K562 (cell line): ENCODE data around the gene RUNX1. TPM values are rescaled to one million over a fixed set of nuclear protein-coding genes. Genes with fewer than 3 reads are reported as not detected.

Source experiments
- ATAC-seq: fragments of 200-7000 bp; cut with Tn5 transposase; 3 replicates; pipeline ENCODE4 v1.9.1; 2020; ENCODE audit warnings: moderate library complexity
- BruUV-seq: library from RNA; stranded (reverse); fragments of 400-500 nt; replicated peaks from 2 replicates; lab custom pipeline; 2021; lab: Mats Ljungman, UMichigan
- CTCF ChIA-PET: fragments of 300-600 bp; formaldehyde crosslinking; extraction: SDS; loops from one replicate; lab custom pipeline; 2021; ENCODE audit warnings: low intra/inter-chr PET ratio; lab: Yijun Ruan, JAX
- POLR2A ChIA-PET: fragments of 300-600, 350-650 bp; sonication (Branson Sonifier 250); formaldehyde crosslinking; extraction: SDS; loops from one replicate; lab custom pipeline; 2021; ENCODE audit warnings: antibody characterized with exemption, inconsistent platforms; lab: Yijun Ruan, JAX
- DNase-seq, 4 experiments: peaks; one replicate each; pipeline versions ENCODE4 v3.0.0 to v3.0.0-alpha.2; 2011 to 2018; ENCODE audit warnings: low spot score in 3 of 4, mixed read lengths in 3 of 4; ENCODE audit errors: extremely low read depth in 1 of 4
- FAIRE-seq: peaks from 2 replicates; lab custom pipeline; 2011; peaks lifted over from hg19 to GRCh38; lab: Jason Lieb, UNC
- H2AFZ ChIP-seq: 2 replicates; pipeline ENCODE4 v1.6.0; 2011; ENCODE audit warnings: low read depth, low read length, control low read depth, inconsistent platforms
- H3K27ac ChIP-seq: fragments of 200-600 bp; 3 replicates; pipeline ENCODE4 v1.8.0; 2011; ENCODE audit warnings: low read depth, mild to moderate bottlenecking, control low read depth, inconsistent platforms, low read length, moderate library complexity, mixed read lengths; ENCODE audit errors: extremely low read depth
- H3K27me3 ChIP-seq, 2 experiments: fragments of 300-600 bp in 1 of 2; 2 replicates in 1 of 2; 3 replicates in 1 of 2; pipeline versions ENCODE4 v1.6.0 to v1.8.0; 2011; ENCODE audit warnings: inconsistent platforms in 2 of 2, low read length in 2 of 2, mild to moderate bottlenecking in 1 of 2, mixed read lengths in 1 of 2, moderate library complexity in 1 of 2; ENCODE audit not compliant: control insufficient read depth in 2 of 2, insufficient read depth in 2 of 2
- H3K36me3 ChIP-seq: fragments of 300-600 bp; 3 replicates; pipeline ENCODE4 v1.8.0; 2011; ENCODE audit warnings: mild to moderate bottlenecking, low read length, inconsistent platforms; ENCODE audit not compliant: control insufficient read depth, insufficient read depth
- H3K4me1 ChIP-seq, 2 experiments: fragments of 200-600 bp in 1 of 2; replicated peaks in 1 of 2; 2 replicates in 1 of 2; 3 replicates in 1 of 2; pipeline versions ENCODE4 v1.5.1 to v1.8.0; 2011; ENCODE audit warnings: inconsistent platforms in 2 of 2, low read length in 2 of 2, mild to moderate bottlenecking in 1 of 2, mixed read lengths in 1 of 2, moderate library complexity in 1 of 2; ENCODE audit not compliant: control insufficient read depth in 2 of 2, insufficient read depth in 2 of 2
- H3K4me2 ChIP-seq: 2 replicates; pipeline ENCODE4 v1.6.1; 2011; ENCODE audit warnings: low read length, control low read depth, inconsistent platforms, mixed read lengths; ENCODE audit not compliant: insufficient read depth
- H3K4me3 ChIP-seq: fragments of 200-600 bp; sonication (generic), shearing (Covaris generic); 2 replicates; pipeline ENCODE4 v1.5.1; 2016; ENCODE audit warnings: control low read depth, inconsistent platforms
- H3K79me2 ChIP-seq: fragments of 200-600 bp; 3 replicates; pipeline ENCODE4 v1.8.0; 2011; ENCODE audit warnings: low read length, inconsistent platforms; ENCODE audit not compliant: control insufficient read depth, insufficient read depth
- H3K9ac ChIP-seq, 2 experiments: 2 replicates each; pipeline versions ENCODE4 v1.6.0 to v1.6.1; 2011; ENCODE audit warnings: low read depth in 2 of 2, low read length in 2 of 2, control low read depth in 1 of 2, inconsistent platforms in 1 of 2, mild to moderate bottlenecking in 1 of 2, mixed read lengths in 1 of 2; ENCODE audit not compliant: insufficient read depth in 1 of 2
- H3K9me1 ChIP-seq: one replicate; pipeline ENCODE4 v1.6.0; 2011; ENCODE audit warnings: inconsistent platforms, mild to moderate bottlenecking, low read length, moderate library complexity; ENCODE audit not compliant: control insufficient read depth, insufficient read depth
- H3K9me3 ChIP-seq: replicated peaks from 2 replicates; pipeline ENCODE4 v1.5.1; 2011; ENCODE audit warnings: low read depth, low read length, inconsistent platforms; ENCODE audit not compliant: control insufficient read depth, insufficient read depth
- H4K20me1 ChIP-seq: replicated peaks from 2 replicates; pipeline ENCODE4 v1.6.1; 2011; ENCODE audit warnings: low read length, inconsistent platforms, mixed read lengths; ENCODE audit not compliant: control insufficient read depth, insufficient read depth
- BCL6 ChIP-seq: fragments of 250-450 bp; sonication (Bioruptor Pico); IDR thresholded peaks from 2 replicates; pipeline ENCODE4 v1.4.0; 2020
- CHD4 ChIP-seq: fragments of 200-600 bp; sonication (generic); IDR thresholded peaks from 3 replicates; pipeline ENCODE4 v1.6.1; 2012; ENCODE audit warnings: low read depth, mild to moderate bottlenecking, mixed read lengths, low read length, inconsistent platforms; ENCODE audit not compliant: insufficient read depth, insufficient replicate concordance, poor library complexity, severe bottlenecking
- ELF1 ChIP-seq: fragments of 200-800 bp; sonication (Bioruptor generic); IDR thresholded peaks from 2 replicates; pipeline ENCODE4 v1.6.1; 2016; ENCODE audit warnings: missing genetic modification characterization, missing compliant biosample characterization
- NCOA6 ChIP-seq: fragments of 450-650 bp; IDR thresholded peaks from 2 replicates; pipeline ENCODE4 v1.6.1; 2017; ENCODE audit warnings: mild to moderate bottlenecking
- PHTF2 ChIP-seq: fragments of 250-450 bp; sonication (Bioruptor Pico); IDR thresholded peaks from 2 replicates; pipeline ENCODE4 v1.5.0; 2021; ENCODE audit warnings: mild to moderate bottlenecking
- POLR2H ChIP-seq: IDR thresholded peaks from 2 replicates; pipeline ENCODE4 v1.6.1; 2016; ENCODE audit warnings: missing genetic modification characterization, low read depth, mild to moderate bottlenecking, control low read depth, missing compliant biosample characterization, moderate library complexity
- RNF2 ChIP-seq: sonication (generic); IDR thresholded peaks from 2 replicates; pipeline ENCODE4 v1.6.1; 2016
- TCF7 ChIP-seq: sonication (generic); IDR thresholded peaks from 2 replicates; pipeline ENCODE4 v1.6.1; 2016; ENCODE audit warnings: antibody characterized with exemption, borderline replicate concordance
- ZNF282 ChIP-seq: sonication (generic); formaldehyde crosslinking; IDR thresholded peaks from 2 replicates; pipeline ENCODE4 v1.8.1; 2023; ENCODE audit warnings: missing genetic modification reagents
- ZNF324 ChIP-seq: fragments of 250-450 bp; sonication (Bioruptor Pico); IDR thresholded peaks from 2 replicates; pipeline ENCODE4 v1.4.0; 2020; ENCODE audit warnings: mild to moderate bottlenecking
- WGBS: fragments of 100-300 bp; shearing (Covaris generic); methylation state at CpG from one replicate; pipeline ENCODE4 v1.1.6; 2016; ENCODE audit warnings: low coverage, mixed read lengths; ENCODE audit not compliant: insufficient coverage; ENCODE audit errors: missing lambda C conversion rate; 5-methylcytosine and 5-hydroxymethylcytosine counted together
- in situ Hi-C: fragments of 300-500 bp; cut with MboI; formaldehyde crosslinking; loops from 4 replicates; pipeline ENCODE4 v1.15.0; 2018; ENCODE audit warnings: inconsistent platforms, mixed read lengths
- intact Hi-C: fragments of 100-400 bp; cut with micrococcal nuclease; formaldehyde crosslinking; loops from 2 replicates; pipeline ENCODE4 v1.14.2; 2022
- polyA plus RNA-seq, 8 experiments: library from polyadenylated mRNA; depleted of rRNA in 4 of 8; stranded (reverse) in 5 of 8; unstranded in 3 of 8; fragments of >200 nt; fragmentation: Nextera tagmentation in 2 of 8; fragmentation: Illumina TruSeq in 1 of 8; extraction: Ambion mirVana in 2 of 8; extraction: Trizol in 1 of 8; gene quantifications; 2 replicates each; pipeline versions ENCODE4 v1.2.1 to v1.2.3, GENCODE V29; 2011 to 2014; ENCODE audit warnings: inconsistent platforms in 1 of 8, missing spikeins in 1 of 8
- total RNA-seq, 7 experiments: library from RNA; depleted of rRNA in 6 of 7; stranded (reverse); fragments of >200 nt in 6 of 7; fragmentation: Illumina TruSeq in 2 of 7; extraction: Trizol in 2 of 7; gene quantifications; 2 replicates each; pipeline versions ENCODE4 v1.2.1 to v1.2.3, GENCODE V29; 2011 to 2021; ENCODE audit warnings: low replicate concordance in 1 of 7
- TF ChIP-seq, protein P1 (sequence below): fragments of 250-450 bp; sonication (Bioruptor Pico); IDR thresholded peaks from 2 replicates; pipeline ENCODE4 v1.9.0; 2021; ENCODE audit warnings: mild to moderate bottlenecking

The RUNX1 gene
- total and polyA plus RNA-seq, 9 of the 15 experiments (the other 6 are each of a cell fraction or from before 2014, with no cell fraction given) = 2.2 to 68.6 (median 17.8) TPM

DNA sequence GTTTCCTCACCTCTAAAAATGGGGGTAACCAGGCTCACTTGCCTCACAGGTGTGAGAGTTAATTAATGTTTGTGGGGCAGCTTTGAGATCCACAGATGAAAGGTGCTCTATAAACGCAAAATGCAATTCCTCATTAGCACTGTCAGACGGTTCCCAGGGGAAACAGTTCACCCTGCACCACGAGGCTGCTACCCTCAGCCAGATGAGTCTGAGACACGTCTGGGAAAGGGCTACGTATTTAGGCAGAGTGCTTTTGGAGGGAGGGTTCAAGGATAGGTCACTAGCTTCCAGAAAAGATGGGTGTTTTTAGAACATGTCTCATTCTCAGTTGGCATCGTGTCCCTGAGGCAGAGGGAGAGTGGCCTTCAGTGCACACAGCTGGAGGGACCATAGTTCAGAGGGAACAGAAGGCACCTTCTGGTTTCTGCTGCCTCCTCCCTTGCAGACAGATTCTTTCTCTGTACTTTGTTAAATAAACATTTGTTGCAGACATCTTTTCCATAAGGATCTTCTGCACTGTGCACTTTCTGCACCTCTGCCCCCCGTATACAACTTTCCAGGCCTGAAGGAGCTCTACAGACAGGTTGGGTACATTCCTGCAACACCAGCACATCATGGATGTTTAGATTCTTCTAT lies 240.4 kb downstream of the RUNX1 start:
- peaks cover 60% of the 10 kb centered on the region for H3K36me3 ChIP-seq
- H2AFZ ChIP-seq = no peak overlapping the region
- TF ChIP-seq PHTF2 (no peak), ELF1 (tag) (no peak), CHD4 (no peak), ZNF324 (no peak), TCF7 (no peak), BCL6 (CRISPR knock-in tag) (no peak), POLR2H (no peak), NCOA6 (no peak), RNF2 (no peak), ZNF282 (CRISPR knock-in tag) (no peak)
- TF ChIP-seq, protein P1, sequence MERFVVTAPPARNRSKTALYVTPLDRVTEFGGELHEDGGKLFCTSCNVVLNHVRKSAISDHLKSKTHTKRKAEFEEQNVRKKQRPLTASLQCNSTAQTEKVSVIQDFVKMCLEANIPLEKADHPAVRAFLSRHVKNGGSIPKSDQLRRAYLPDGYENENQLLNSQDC = no peak
- H3K9me1 ChIP-seq = no peaks in the 10 kb centered on the region
- H3K4me3 ChIP-seq = no peak overlapping the region
- no peak for ATAC-seq
- H3K79me2 ChIP-seq = no peaks in the 10 kb centered on the region
- BruUV-seq = no TSS peak
- H3K27ac ChIP-seq = no peak overlapping the region
- no peaks in the 10 kb centered on the region for H3K9me3 ChIP-seq
- WGBS = 81% methylated on average over 7 of the region's 7 CpGs
- no peaks in the 10 kb centered on the region for H4K20me1 ChIP-seq
- POLR2A ChIA-PET = interaction anchor here (0.5 to 2.4 kb wide), 2 partner anchors 12 kb away, joined by 3 to 7 read pairs; no protein-coding TSS in a partner anchor
- no peaks in the 10 kb centered on the region for H3K27me3 ChIP-seq
- H3K4me2 ChIP-seq = no peak overlapping the region
- no peak for FAIRE-seq
- no peak for DNase-seq
- intact Hi-C loops = no loop called here
- in situ Hi-C loops = no loop called here
- no peak overlapping the region for H3K9ac ChIP-seq
- no peaks in the 10 kb centered on the region for H3K4me1 ChIP-seq
- CTCF ChIA-PET = no interaction called here
